ENCODE data around the gene RICTOR. TPM values are rescaled to one million over a fixed set of nuclear protein-coding genes. Genes with fewer than 3 reads are reported as not detected.
A peak's percentile ranks its signal among the peaks of the same experiment; 100 is the strongest.

The RICTOR gene
- total and polyA plus RNA-seq, 9 of the 15 experiments (the other 6 are each of a cell fraction or from before 2014, with no cell fraction given): 13.9 to 46.6 (median 22.6) TPM

DNA sequence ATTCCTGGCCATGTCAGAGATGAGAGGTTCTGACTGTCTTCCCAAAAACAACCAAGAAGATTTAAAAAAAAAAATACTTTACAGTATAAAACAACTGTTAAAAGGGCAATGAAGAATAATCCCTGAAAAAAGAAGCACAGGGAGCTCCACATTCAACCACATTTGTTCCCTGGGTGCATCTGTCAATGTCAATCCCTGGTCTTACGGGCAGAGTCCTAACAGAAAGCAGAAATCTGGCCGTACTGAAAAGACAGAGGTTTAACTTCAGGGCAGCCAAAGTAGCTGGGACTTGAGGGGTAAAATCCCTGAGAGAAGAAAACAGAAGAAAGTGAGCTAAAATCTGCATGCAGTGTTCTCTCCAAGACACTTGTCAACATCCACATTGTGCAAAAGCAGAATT lies 76.6 kb downstream of the RICTOR start (continued):
- TF ChIP-seq NR3C1 (CRISPR knock-in tag; IDR thresholded peaks at IDR 0.05) (no peak), ZNF431 (CRISPR knock-in tag; IDR thresholded peaks at IDR 0.05) (no peak)
- TF ChIP-seq, protein P1, sequence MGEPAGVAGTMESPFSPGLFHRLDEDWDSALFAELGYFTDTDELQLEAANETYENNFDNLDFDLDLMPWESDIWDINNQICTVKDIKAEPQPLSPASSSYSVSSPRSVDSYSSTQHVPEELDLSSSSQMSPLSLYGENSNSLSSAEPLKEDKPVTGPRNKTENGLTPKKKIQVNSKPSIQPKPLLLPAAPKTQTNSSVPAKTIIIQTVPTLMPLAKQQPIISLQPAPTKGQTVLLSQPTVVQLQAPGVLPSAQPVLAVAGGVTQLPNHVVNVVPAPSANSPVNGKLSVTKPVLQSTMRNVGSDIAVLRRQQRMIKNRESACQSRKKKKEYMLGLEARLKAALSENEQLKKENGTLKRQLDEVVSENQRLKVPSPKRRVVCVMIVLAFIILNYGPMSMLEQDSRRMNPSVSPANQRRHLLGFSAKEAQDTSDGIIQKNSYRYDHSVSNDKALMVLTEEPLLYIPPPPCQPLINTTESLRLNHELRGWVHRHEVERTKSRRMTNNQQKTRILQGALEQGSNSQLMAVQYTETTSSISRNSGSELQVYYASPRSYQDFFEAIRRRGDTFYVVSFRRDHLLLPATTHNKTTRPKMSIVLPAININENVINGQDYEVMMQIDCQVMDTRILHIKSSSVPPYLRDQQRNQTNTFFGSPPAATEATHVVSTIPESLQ (CRISPR knock-in tag; IDR thresholded peaks at IDR 0.05): no peak

DNA sequence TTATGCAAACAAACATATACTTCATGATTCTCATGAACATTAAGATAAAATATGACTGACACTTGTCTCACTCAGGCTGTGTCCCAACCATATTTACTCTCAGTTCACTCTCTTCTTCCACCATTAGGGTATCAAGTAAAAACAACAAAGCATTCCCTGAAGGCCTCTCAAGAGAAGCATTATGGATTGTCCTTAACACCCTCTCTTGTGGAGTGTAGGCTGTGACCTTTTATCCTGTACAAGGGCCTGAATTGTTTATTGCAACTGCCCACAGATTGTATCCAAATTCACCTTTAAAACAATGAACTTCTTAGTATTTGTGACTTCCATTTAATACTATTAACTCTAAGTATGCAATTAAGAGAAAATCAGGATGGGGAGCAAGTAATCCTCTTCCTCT lies 78.1 kb downstream of the RICTOR start:
- in situ Hi-C loops (cut with MboI): no loop called here
- H3K36me3 ChIP-seq (ENCODE audit: control insufficient read depth, insufficient read depth, low read length): peaks cover 18% of the 10 kb centered on the region; the same call in 1 of the 3 replicates
- no peaks in the 10 kb centered on the region for H3K9me3 ChIP-seq (replicated peaks; ENCODE audit: control insufficient read depth, insufficient read depth, low read depth, low read length)
- no peak overlapping the region for H3K4me2 ChIP-seq (ENCODE audit: insufficient read depth, low read length)
- CTCF ChIA-PET (ENCODE audit: low intra/inter-chr PET ratio): interaction anchor here (0.9 kb wide), 1 partner anchor 110 kb away, joined by 3 read pairs; no protein-coding TSS in a partner anchor
- no peaks in the 10 kb centered on the region for H3K9me1 ChIP-seq (ENCODE audit: control insufficient read depth, insufficient read depth, low read length)
- H3K27me3 ChIP-seq (ENCODE audit: control insufficient read depth in 2 of 2, insufficient read depth in 2 of 2, low read length in 2 of 2): no peaks in the 10 kb centered on the region
- H3K9ac ChIP-seq (ENCODE audit: insufficient read depth in 1 of 2, low read depth in 2 of 2, low read length in 2 of 2): no peak overlapping the region
- no peak for FAIRE-seq
- no peaks in the 10 kb centered on the region for H4K20me1 ChIP-seq (replicated peaks; ENCODE audit: control insufficient read depth, insufficient read depth, low read length)
- no TSS peak for BruUV-seq (replicated peaks)
- no peak for DNase-seq (ENCODE audit: extremely low read depth in 1 of 4, low spot score in 3 of 4)
- no peak overlapping the region for H2AFZ ChIP-seq (ENCODE audit: low read depth, low read length)
- intact Hi-C loops (cut with micrococcal nuclease): no loop called here
- no peaks in the 10 kb centered on the region for H3K4me1 ChIP-seq (replicated peaks in 1 of 2; ENCODE audit: control insufficient read depth in 2 of 2, insufficient read depth in 2 of 2, low read length in 2 of 2)
- H3K4me3 ChIP-seq: no peak overlapping the region
- POLR2A ChIA-PET: no interaction called here
- ATAC-seq: peak; percentile 54
- H3K79me2 ChIP-seq (ENCODE audit: control insufficient read depth, insufficient read depth, low read length): no peaks in the 10 kb centered on the region; the same call in 2 of the 3 replicates
- no peak for TF ChIP-seq XRCC4 (IDR thresholded peaks at IDR 0.05; ENCODE audit: extremely low read depth, insufficient read depth, insufficient read length)
- TF ChIP-seq, protein P2, sequence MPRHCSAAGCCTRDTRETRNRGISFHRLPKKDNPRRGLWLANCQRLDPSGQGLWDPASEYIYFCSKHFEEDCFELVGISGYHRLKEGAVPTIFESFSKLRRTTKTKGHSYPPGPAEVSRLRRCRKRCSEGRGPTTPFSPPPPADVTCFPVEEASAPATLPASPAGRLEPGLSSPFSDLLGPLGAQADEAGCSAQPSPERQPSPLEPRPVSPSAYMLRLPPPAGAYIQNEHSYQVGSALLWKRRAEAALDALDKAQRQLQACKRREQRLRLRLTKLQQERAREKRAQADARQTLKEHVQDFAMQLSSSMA (CRISPR knock-in tag; IDR thresholded peaks at IDR 0.05): no peak
- TF ChIP-seq HLTF (IDR thresholded peaks at IDR 0.05): no peak
- no peak for TF ChIP-seq ZNF146 (CRISPR knock-in tag; IDR thresholded peaks at IDR 0.05; ENCODE audit: unreplicated experiment)
- TF ChIP-seq, protein P3, sequence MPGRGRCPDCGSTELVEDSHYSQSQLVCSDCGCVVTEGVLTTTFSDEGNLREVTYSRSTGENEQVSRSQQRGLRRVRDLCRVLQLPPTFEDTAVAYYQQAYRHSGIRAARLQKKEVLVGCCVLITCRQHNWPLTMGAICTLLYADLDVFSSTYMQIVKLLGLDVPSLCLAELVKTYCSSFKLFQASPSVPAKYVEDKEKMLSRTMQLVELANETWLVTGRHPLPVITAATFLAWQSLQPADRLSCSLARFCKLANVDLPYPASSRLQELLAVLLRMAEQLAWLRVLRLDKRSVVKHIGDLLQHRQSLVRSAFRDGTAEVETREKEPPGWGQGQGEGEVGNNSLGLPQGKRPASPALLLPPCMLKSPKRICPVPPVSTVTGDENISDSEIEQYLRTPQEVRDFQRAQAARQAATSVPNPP (IDR thresholded peaks at IDR 0.05; ENCODE audit: borderline replicate concordance, insufficient read depth, insufficient read length): no peak
- H3K27ac ChIP-seq (ENCODE audit: extremely low read depth, low read depth, low read length): no peak overlapping the region; the same call in 2 of the 3 replicates
